Brain microvascular endothelial cell (primary cell): ENCODE measurements around the gene USP6NL.

ENCODE experiments used
- DNase-seq: peaks from one replicate; pipeline ENCODE4 v3.0.0-alpha.2; 2020
- H3K27ac ChIP-seq: fragments of 250-450 bp; sonication (Bioruptor Pico); 2 replicates; pipeline ENCODE4 v1.5.1; 2020; ENCODE audit warnings: mild to moderate bottlenecking, moderate library complexity
- H3K27me3 ChIP-seq: fragments of 250-450 bp; sonication (Bioruptor Pico); replicated peaks from 2 replicates; pipeline ENCODE4 v1.5.1; 2020; ENCODE audit warnings: mild to moderate bottlenecking
- H3K36me3 ChIP-seq: fragments of 250-450 bp; sonication (Bioruptor Pico); replicated peaks from 2 replicates; pipeline ENCODE4 v1.5.1; 2020; ENCODE audit warnings: mild to moderate bottlenecking
- H3K4me3 ChIP-seq: 2 replicates; pipeline ENCODE4 v1.5.1; 2011; ENCODE audit warnings: low read depth, mild to moderate bottlenecking, control low read depth, low read length, moderate library complexity
- CTCF ChIP-seq: IDR thresholded peaks from 2 replicates; pipeline ENCODE4 v1.5.1; 2011; ENCODE audit warnings: low read depth, mild to moderate bottlenecking, moderate library complexity, low read length, control low read depth, inconsistent platforms; ENCODE audit errors: missing control alignments
- in situ Hi-C: cut with HindIII; loops from 2 replicates; pipeline ENCODE4 v1.10.0; 2017; ENCODE audit warnings: low sequenced_read_pairs, low pct_ligation_motif_present

USP6NL gene

GRCh38 chr10:11611248-11612020 is at the start of gene USP6NL:
USP6NL (minus strand) TSS chr10:11611650; CDS start chr10:11597634, 14,016 bp downstream.
- in situ Hi-C loops = no loop called here
- no peaks in the 10 kb centered on the region for H3K27me3 ChIP-seq
- DNase-seq = peak; percentile 59
- peak within 1 kb of the TSS; percentile 81 for H3K4me3 ChIP-seq
- H3K36me3 ChIP-seq = no peaks in the 10 kb centered on the region
- peak within 1 kb of the TSS; percentile 50 for H3K27ac ChIP-seq
- no peak for TF ChIP-seq CTCF

- TF ChIP-seq CTCF = no peak
- in situ Hi-C loops = no loop called here
- DNase-seq = no peak
- Histone ChIP-seq H3K36me3 (no peaks in the 10 kb centered on the region), H3K4me3 (no peak overlapping the region), H3K27me3 (no peaks in the 10 kb centered on the region), H3K27ac (no peak overlapping the region)
Measured at GRCh38 chr10:11658801-11659368, 47.4 kb upstream of the USP6NL start.

GRCh38 chr10:11655836-11656235 is 44.4 kb upstream of the USP6NL start:
- H3K4me3 ChIP-seq = no peak overlapping the region
- no peak overlapping the region for H3K27ac ChIP-seq
- TF ChIP-seq CTCF = no peak
- peak; percentile 42 for DNase-seq
- no peaks in the 10 kb centered on the region for H3K27me3 ChIP-seq
- H3K36me3 ChIP-seq = no peaks in the 10 kb centered on the region
- in situ Hi-C loops = no loop called here

GRCh38 chr10:11654659-11655058 is 43.2 kb upstream of the USP6NL start:
- no peaks in the 10 kb centered on the region for H3K27me3 ChIP-seq
- no peak overlapping the region for H3K27ac ChIP-seq
- no peaks in the 10 kb centered on the region for H3K36me3 ChIP-seq
- H3K4me3 ChIP-seq = no peak overlapping the region
- DNase-seq = no peak
- no peak for TF ChIP-seq CTCF
- in situ Hi-C loops = no loop called here

- no peaks in the 10 kb centered on the region for H3K36me3 ChIP-seq
- no peak overlapping the region for H3K27ac ChIP-seq
- in situ Hi-C loops = no loop called here
- no peak overlapping the region for H3K4me3 ChIP-seq
- no peak for DNase-seq
- TF ChIP-seq CTCF = no peak
- H3K27me3 ChIP-seq = no peaks in the 10 kb centered on the region
Measured at GRCh38 chr10:11653758-11654471, 42.5 kb upstream of the USP6NL start.
